IMR-90 (cell line): ENCODE measurements around the gene ZPBP2.

Experiments used
- BHLHE40 ChIP-seq: fragments of 150-350 bp; IDR thresholded peaks from 2 replicates; pipeline ENCODE4 v1.6.1; 2016; ENCODE audit warnings: mild to moderate bottlenecking, low read depth, low read length
- CHD1 ChIP-seq: IDR thresholded peaks from 2 replicates; pipeline ENCODE4 v1.6.1; 2012; ENCODE audit warnings: low read depth, low read length, improper control_type of control experiment
- CTCF ChIP-seq: conservative IDR thresholded peaks from 2 replicates; pipeline ENCODE4 v1.5.1; 2012; ENCODE audit warnings: mild to moderate bottlenecking, low read depth, low read length, improper control_type of control experiment
- ELK1 ChIP-seq: fragments of 150-350 bp; IDR thresholded peaks from 2 replicates; pipeline ENCODE4 v1.6.1; 2016; ENCODE audit warnings: low read depth, mild to moderate bottlenecking, low read length, moderate library complexity, borderline replicate concordance
- FOS ChIP-seq: fragments of 150-350 bp; IDR thresholded peaks from 2 replicates; pipeline ENCODE4 v1.6.1; 2016; ENCODE audit warnings: low read depth, low read length
- MAFK ChIP-seq: IDR thresholded peaks from 2 replicates; pipeline ENCODE4 v1.6.1; 2012; ENCODE audit warnings: low read depth, low read length, improper control_type of control experiment
- MAZ ChIP-seq: IDR thresholded peaks from 2 replicates; pipeline ENCODE4 v1.6.1; 2012; ENCODE audit warnings: low read depth, mild to moderate bottlenecking, low read length, improper control_type of control experiment, moderate library complexity, borderline replicate concordance
- MXI1 ChIP-seq: IDR thresholded peaks from 2 replicates; pipeline ENCODE4 v1.6.1; 2012; ENCODE audit warnings: low read depth, mild to moderate bottlenecking, low read length, moderate library complexity, borderline replicate concordance
- POLR2A ChIP-seq: IDR thresholded peaks from 2 replicates; pipeline ENCODE4 v1.6.1; 2012; ENCODE audit warnings: mild to moderate bottlenecking, low read depth, low read length
- RCOR1 ChIP-seq: IDR thresholded peaks from 2 replicates; pipeline ENCODE4 v1.6.1; 2012; ENCODE audit warnings: mild to moderate bottlenecking, low read length, improper control_type of control experiment; ENCODE audit not compliant: insufficient replicate concordance
- TF ChIP-seq, protein P1 (sequence below): fragments of 150-350 bp; IDR thresholded peaks from 2 replicates; pipeline ENCODE4 v1.6.1; 2017; ENCODE audit warnings: mild to moderate bottlenecking, antibody characterized with exemption, low read length, low read depth

DNA sequence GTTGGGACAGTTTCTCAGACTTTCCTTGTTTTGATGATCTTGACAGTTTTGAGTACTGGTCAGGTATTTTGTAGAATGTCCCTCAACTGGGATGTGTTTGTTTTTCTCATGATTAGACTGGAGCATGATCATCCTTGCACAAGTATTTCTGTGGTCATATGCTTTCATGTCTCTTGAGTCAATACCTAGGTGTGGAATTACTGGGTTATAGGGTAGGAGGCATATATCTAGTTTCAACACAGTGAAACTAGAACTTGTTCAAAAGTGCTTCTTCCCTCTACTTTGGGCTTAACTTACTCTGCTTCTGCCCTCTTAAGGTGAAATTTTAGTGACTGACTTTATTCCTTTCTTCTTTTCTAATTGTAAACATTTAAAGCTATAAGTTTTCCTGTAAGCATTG, 34.0 kb upstream of the ZPBP2 start:
- TF ChIP-seq CTCF (no peak), POLR2A (no peak), RCOR1 (no peak), FOS (no peak), MXI1 (no peak), MAZ (no peak), ELK1 (no peak), CHD1 (no peak), BHLHE40 (no peak), MAFK (no peak)
- TF ChIP-seq, protein P1, sequence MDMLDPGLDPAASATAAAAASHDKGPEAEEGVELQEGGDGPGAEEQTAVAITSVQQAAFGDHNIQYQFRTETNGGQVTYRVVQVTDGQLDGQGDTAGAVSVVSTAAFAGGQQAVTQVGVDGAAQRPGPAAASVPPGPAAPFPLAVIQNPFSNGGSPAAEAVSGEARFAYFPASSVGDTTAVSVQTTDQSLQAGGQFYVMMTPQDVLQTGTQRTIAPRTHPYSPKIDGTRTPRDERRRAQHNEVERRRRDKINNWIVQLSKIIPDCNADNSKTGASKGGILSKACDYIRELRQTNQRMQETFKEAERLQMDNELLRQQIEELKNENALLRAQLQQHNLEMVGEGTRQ, result no peak
